DMS53 (cell line): Measurements from ENCODE around the gene KRT25.
"Not testable (repeated sequence)": the region's sequence is repeated elsewhere in the genome, so short reads cannot be mapped to it uniquely, and the experiment has no call there.

Experiments used
- DNase-seq: peaks from one replicate; lab custom pipeline; 2025; lab: John Stamatoyannopoulos, UW

KRT25 gene

DNA sequence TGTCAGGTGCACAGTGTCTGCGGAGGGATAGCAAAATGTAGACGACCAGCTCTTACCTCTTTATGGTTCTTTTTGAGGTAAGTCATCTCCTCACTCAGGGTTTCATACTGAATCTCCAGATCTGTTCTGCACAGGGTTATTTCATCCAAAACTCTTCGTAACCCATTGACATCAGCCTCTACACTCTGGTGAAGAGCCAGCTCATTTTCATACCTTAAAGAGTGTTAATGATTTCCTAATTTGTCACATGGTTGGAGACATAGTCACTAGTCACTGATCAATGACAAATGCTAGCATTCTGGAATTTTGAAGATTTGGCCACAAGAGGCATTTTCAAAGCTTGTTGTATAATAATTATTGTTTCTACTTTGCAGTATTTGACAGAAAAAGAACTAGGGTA lies 1.3 kb downstream of the KRT25 start:
- no peak for DNase-seq

DNA sequence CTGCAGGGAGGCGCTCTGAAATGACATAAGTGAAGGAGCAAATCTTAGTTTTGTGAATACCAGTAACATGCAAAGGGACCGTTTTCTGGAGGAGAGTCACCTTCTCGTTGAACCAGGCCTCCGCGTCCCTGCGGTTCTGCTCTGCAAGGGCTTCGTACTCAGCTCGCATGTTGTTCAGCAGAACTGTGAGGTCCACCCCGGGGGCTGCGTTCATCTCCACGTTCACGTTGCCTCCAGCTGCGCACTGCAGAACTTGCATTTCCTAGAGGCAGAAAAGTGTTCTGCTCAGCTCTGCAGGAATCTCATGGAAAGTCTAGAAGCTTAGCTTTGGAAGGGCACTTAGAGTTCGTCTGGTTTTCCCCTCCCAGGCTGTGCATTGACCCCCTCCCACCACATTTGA lies 4.1 kb downstream of the KRT25 start:
- no peak for DNase-seq

DNA sequence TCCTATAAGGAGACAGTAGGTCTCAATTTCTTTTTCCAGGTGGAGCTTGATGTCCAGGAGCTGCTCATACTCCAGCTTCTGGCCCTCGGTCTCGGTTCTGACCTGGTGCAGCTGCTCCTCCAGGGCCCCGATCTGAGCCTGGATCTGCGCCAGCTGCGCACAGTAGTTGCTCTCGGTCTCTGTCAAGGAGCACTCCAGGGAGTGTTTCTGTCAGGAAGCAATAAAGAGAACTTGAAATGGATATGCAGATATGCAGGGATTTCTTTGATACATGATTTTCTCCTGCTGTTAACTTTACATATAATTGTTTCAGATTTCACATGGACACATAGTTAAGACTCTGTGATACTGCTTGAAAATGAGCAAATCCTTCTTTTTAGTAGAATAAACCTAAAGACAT lies 4.7 kb downstream of the KRT25 start:
- no peak for DNase-seq

DNA sequence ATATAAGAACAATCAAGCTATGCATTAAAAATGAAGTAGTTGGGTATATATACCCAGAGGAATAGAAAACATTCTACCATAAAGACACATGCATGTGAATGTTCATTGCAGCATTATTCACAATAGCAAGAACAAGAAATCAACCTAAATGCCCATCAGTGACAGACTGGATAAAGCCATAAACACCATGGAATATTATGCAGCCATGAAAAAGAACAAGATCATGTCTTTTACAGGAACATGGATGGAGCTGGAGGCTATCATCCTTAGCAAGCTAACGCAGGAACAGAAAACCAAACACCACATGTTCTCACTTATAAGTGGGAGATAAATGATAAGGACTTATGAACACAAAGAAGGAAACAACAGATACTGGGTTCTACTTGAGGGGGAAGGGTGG lies 6.5 kb downstream of the KRT25 start:
- DNase-seq = not testable (repeated sequence)

DNA sequence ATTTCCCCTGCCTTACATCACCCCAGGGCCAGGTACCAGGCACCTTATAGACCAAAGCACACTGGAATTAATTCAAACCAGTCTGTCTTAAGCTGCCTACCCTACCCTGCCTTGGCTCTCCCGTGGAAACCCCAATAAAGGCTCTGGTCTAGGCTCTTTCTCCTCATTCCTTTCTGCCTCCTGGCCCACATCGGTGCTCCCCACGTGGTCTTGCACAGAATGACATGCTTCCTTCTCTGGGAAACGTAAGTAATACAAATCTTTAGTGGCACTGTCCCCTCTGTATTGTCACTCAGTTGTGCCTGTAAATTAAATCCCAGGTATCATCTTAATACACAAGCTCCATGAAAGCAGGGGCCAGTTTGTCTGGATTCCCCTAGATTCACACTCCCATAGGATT lies 16.6 kb downstream of the KRT25 start:
- no peak for DNase-seq

DNA sequence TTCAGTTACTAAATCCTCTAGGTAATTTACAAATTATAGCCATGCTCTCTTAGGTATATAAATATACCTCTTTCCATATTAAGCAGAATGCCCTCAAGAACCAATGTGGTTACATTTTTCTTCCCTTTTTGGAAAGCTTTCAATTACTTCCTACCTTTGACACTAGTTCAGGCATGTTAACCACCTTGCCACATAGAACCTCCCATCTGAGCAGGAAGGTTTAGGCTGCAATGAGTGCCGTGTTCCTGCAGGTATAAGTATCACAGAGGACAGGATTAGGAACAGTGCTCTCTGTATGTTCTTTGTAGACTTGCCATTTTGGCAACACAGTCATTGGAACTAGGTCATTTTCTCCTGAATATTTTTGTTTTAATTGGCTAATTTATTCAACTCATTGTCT lies 20.1 kb downstream of the KRT25 start:
- no peak for DNase-seq

- DNase-seq = no peak
Observed at GRCh38 chr17:40734018-40734417, 21.1 kb downstream of the KRT25 start.

GRCh38 chr17:40730970-40731369 lies 24.2 kb downstream of the KRT25 start:
- DNase-seq = no peak

GRCh38 chr17:40727447-40728231 lies 27.5 kb downstream of the KRT25 start:
- DNase-seq = peak; percentile 2

GRCh38 chr17:40726919-40727318 lies 28.2 kb downstream of the KRT25 start:
- DNase-seq = peak; percentile 25

DNA sequence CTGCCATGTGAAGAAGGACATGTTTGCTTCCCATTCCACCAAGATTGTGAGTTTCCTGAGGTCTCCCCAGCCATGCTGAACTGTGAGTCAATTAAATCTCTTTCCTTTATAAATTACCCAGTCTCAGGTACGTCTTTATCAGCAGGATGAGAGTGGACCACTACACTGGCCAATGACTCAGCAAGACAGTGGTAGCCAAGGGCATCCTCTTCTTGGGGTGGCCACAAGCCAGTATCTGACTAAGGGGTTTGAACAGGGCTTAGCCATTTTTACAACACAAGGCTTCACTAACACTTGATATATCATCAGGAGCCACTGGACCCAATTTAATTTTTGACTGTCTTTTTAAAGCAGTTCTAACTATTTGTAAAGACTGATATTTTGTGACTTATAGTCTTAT lies 30.5 kb downstream of the KRT25 start:
- DNase-seq = no peak

DNA sequence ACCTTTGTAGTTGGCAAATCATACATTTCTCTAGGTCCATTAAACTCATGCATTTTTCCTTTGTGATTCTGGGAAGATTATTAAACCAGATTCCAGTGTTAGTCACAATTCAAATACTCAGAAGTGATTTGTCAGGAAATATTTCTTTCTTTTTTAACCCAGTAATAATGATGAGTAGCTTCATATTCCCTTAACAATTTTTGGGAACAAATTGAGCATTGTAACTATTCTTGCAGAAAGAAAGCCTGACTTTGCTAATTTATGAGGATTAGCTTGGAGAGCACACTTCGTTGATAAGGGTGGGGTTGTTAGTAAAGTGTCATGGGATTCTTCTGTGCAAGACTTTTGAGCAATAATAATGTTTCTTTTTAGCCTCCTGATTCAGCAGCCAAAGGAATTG lies 32.9 kb downstream of the KRT25 start:
- no peak for DNase-seq

DNA sequence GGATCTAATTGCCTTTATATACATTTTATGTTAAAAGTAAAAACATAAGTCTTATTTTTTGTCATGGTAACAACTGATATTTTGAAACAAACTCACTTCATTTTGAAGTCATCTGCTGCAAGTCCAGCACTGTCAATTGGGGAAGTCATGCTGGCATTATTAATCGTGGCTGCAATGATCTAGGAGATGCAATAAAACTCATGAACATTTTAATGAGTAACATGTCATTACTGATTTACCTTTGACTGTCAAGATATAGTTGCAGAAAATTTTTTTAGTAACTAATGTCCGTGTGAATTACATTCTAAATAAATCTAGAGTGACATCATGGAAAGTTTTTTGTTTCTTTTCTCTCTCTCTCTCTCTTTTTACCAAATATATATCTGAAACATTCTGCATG lies 34.2 kb downstream of the KRT25 start:
- DNase-seq = no peak

DNA sequence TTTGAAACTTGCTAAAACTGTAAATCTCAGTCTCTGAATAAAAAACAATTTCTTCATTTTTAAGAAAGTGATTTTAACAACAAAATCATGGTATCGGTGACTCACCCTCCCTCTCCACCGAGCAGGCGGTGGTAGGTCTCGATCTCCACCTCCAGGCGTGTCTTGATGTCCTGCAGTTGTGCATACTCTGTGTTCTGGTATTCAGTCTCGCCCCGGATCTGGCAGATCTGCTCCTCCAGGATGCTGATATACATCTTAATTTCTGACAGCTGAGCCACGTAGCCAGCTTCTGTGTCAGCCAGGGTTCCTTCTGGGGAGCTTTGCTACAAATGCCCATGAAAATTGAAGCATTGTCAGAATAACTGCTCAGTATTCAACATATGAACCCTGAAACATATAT lies 36.2 kb downstream of the KRT25 start:
- no peak for DNase-seq

- no peak for DNase-seq
Observed at GRCh38 chr17:40717776-40718175, 37.4 kb downstream of the KRT25 start.

DNA sequence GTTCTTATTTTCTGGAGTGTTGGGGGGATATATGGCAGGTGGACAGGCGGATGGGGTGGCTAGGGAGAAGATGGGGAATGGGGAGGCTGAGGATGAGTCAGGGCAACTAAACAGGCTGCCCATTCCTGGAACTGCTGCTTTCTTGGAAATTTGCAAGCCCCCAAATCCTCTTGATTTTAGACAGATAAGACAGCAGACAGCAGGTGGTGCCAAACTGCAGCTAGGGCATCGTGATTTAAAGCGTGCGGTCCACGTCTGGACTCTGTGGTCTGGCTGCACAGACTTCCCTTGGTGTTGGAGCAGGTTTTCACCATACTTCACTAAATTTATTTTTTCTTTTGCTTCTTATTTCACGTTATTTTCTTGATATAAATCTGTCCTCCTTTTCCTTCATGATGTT lies 40.7 kb downstream of the KRT25 start:
- no peak for DNase-seq

- no peak for DNase-seq
Observed at GRCh38 chr17:40707745-40708144, 47.4 kb downstream of the KRT25 start.

- no peak for DNase-seq
Observed at GRCh38 chr17:40705584-40705983, 49.5 kb downstream of the KRT25 start.

- no peak for DNase-seq
Observed at GRCh38 chr17:40703652-40704051, 51.5 kb downstream of the KRT25 start, which contains the start of gene KRT24. KRT24 (minus strand) TSS chr17:40703752; CDS start chr17:40703693, 59 bp downstream.

DNA sequence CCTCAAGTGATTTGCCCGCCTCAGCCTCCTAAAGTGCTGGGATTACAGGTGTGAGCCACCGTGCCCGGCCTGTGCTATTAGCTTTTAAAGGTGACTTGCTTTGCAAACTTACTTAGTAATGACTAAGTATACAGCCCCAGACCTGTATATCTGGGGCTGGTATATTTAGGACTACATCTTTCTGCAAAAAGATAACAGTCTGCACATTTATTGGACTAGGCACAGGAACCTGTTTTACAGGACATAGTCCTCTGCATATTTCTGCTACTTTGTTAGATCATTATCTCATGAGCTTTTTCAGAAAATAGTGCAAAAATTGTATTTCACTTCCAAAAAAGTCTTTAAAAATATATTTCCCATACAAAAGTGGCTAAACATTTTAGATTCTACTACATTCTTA lies 52.9 kb downstream of the KRT25 start:
- DNase-seq = no peak

- DNase-seq = peak; percentile 37
Observed at GRCh38 chr17:40699853-40700252, 55.3 kb downstream of the KRT25 start.

DNA sequence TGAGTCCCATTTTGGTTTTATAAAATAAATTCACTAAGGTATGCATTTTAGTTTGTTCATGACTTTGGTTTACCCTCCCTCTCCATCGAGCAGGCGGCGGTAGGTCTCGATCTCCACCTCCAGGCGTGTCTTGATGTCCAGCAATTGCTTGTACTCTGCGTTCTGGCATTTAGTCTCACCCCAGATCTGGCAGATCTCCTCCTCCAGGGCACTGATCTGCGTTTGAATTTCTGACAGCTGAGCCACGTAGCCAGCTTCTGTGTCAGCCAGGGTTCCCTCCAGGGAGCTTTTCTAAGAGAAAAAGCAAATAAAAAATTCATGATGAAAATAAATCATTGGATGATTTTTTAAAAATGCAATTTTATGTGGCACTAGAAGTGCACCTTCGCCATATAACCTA lies 55.8 kb downstream of the KRT25 start:
- no peak for DNase-seq
